Stomach (tissue), 9 donors: ENCODE measurements around the gene AGAP1. TPM values are rescaled to one million over a fixed set of nuclear protein-coding genes. Genes with fewer than 3 reads are reported as not detected.

ENCODE experiments used
- DNase-seq, 2 donors: peaks; one replicate each; pipeline versions ENCODE4 v3.0.0 to v3.0.0-alpha.2; 2013 to 2019
- H3K27ac ChIP-seq, 5 donors: fragments of 200-600 bp in 4 of 5; sonication (generic) in 4 of 5; one replicate each; pipeline ENCODE4 v1.5.1; 2013 to 2019; ENCODE audit warnings: mild to moderate bottlenecking in 1 of 5, moderate library complexity in 1 of 5
- H3K27me3 ChIP-seq, 3 donors: fragments of 200-600 bp; sonication (generic); one replicate each; pipeline ENCODE4 v1.5.1; 2017 to 2019; ENCODE audit warnings: mixed run types in 1 of 3
- H3K36me3 ChIP-seq, 4 donors: fragments of 200-600 bp; sonication (generic); 1 replicate in 3 of 4; 2 replicates in 1 of 4; pipeline ENCODE4 v1.5.1; 2016 to 2019
- H3K4me1 ChIP-seq, 4 donors: fragments of 200-600 bp; sonication (generic); one replicate each; pipeline ENCODE4 v1.5.1; 2016 to 2019
- H3K4me3 ChIP-seq, 4 donors: fragments of 200-600 bp; sonication (generic) in 3 of 4; one replicate each; pipeline ENCODE4 v1.5.1; 2016 to 2019; ENCODE audit warnings: mild to moderate bottlenecking in 1 of 4
- H3K9me3 ChIP-seq, 4 donors: fragments of 200-600 bp; sonication (generic); one replicate each; pipeline ENCODE4 v1.5.1; 2016 to 2019
- EP300 ChIP-seq: sonication (generic); formaldehyde crosslinking; IDR thresholded peaks from one replicate; pipeline ENCODE4 v1.6.1; 2017; ENCODE audit warnings: antibody characterized with exemption
- POLR2A ChIP-seq, 4 donors: fragments of 450-650 bp; IDR thresholded peaks; one replicate each; pipeline ENCODE4 v1.6.1; 2016; ENCODE audit warnings: antibody characterized with exemption in 4 of 4, control low read depth in 2 of 4, mild to moderate bottlenecking in 1 of 4, moderate library complexity in 1 of 4
- POLR2AphosphoS5 ChIP-seq, 3 donors: sonication (generic); formaldehyde crosslinking; IDR thresholded peaks; one replicate each; pipeline ENCODE4 v1.6.1; 2016; ENCODE audit warnings: antibody characterized with exemption in 3 of 3
- WGBS, 5 donors: extraction: QIAGEN DNeasy Blood & Tissue Kit in 3 of 5; methylation state at CpG; one replicate each; pipeline versions ENCODE4 v1.1.5 to v1.1.7; 2013 to 2018; 5-methylcytosine and 5-hydroxymethylcytosine counted together
- intact Hi-C: fragments of 100-400 bp; cut with DNase I; formaldehyde crosslinking; loops from one replicate; pipeline ENCODE4 v1.15.1; 2023; ENCODE audit warnings: low total_unique reads
- polyA plus RNA-seq, 3 donors: library from polyadenylated mRNA; stranded (reverse); fragments of 200-250 nt; gene quantifications; one replicate each; pipeline ENCODE4 v1.2.3, GENCODE V29; 2013
- total RNA-seq, 5 donors: library from RNA; depleted of rRNA; stranded (reverse); fragments of >200 nt; gene quantifications; one replicate each; pipeline versions ENCODE4 v1.1.0 to v1.2.3, GENCODE V29; 2014 to 2016
- TF ChIP-seq, protein P1 (sequence below), 7 experiments: fragments of 450-650 bp in 4 of 7; fragments of 200-600 bp in 3 of 7; sonication (generic) in 3 of 7; IDR thresholded peaks; one replicate each; pipeline ENCODE4 v1.5.1; 2016 to 2019; ENCODE audit warnings: antibody characterized with exemption in 7 of 7, control low read depth in 2 of 7, mild to moderate bottlenecking in 1 of 7
- donor health status: healthy with polysubstance abuse.
- donor health status: Bipolar disorder and iron deficiency.
- donor health status: healthy.

Gene AGAP1
- total and polyA plus RNA-seq, 8 donors = 4.2 to 139 (median 35.0) TPM

DNA sequence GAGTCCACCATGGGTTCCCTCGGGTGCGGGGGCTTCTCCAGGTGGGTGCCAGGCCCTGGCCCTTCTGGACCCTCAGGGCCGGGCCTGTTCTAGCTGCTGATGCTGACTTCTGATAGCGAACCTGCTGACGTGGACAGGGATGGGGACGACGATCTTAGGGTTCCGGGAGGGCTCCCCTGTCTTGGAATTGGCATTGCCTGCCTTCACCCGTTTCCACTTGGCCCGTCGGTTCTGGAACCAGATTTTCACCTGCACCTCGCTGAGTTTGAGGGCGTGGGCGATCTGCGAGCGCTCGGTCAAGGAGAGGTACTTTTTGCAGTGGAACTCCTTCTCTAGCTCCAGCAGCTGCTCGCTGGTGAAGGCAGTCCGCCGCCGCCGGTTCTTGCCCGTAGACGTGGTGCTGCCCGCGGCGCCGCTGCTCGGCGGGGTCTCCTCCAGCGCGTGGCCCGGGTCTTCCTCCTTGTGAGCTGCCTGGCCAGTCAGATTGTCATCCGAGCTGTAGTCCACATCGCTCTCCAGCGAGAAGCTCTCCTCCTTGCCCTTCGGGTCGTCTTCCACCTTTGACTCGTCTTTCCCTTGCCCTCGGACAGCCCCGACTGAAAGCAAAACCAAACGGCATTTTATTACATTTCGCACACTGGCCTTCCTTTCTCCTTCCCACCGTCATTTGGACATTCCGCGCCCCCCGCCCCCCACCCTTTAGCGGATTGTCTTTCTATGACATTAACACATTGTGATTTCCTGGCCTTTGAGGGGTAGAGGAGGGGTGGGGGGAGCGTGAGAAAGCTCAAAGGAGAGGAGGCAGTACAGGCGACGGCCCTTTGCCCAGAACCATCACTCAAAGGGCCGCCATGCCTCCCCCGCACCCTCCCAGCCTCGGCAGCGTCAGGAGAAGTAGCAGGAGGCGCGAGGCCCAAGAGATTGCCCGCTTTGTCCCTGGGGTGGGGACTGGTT, 672.3 kb downstream of the AGAP1 start:
- intact Hi-C loops = loop anchor here (5.0 kb wide), 1 partner anchor 389 kb away; no protein-coding TSS in a partner anchor
- H3K4me1 ChIP-seq = peaks cover 42 to 73% (median 56%) of the 10 kb centered on the region in 4 donors
- H3K27me3 ChIP-seq = peaks cover 68 to 100% (median 99%) of the 10 kb centered on the region in 3 donors
- DNase-seq = peak in 1 of 2 donors; percentile 53
- H3K36me3 ChIP-seq = no peaks in the 10 kb centered on the region
- peak overlapping the region; percentile 24 to 54 (median 34) for H3K4me3 ChIP-seq
- peaks cover 0 to 2% (median 0%) of the 10 kb centered on the region in 4 donors for H3K9me3 ChIP-seq
- no peak overlapping the region for H3K27ac ChIP-seq
- 4 to 9% (median 6%) methylated on average over 49 to 58 of the region's 58 CpGs for WGBS, 5 donors
- TF ChIP-seq POLR2AphosphoS5 (IDR thresholded peaks at IDR 0.05) (no peak), POLR2A (IDR thresholded peaks at IDR 0.05) (no peak)

DNA sequence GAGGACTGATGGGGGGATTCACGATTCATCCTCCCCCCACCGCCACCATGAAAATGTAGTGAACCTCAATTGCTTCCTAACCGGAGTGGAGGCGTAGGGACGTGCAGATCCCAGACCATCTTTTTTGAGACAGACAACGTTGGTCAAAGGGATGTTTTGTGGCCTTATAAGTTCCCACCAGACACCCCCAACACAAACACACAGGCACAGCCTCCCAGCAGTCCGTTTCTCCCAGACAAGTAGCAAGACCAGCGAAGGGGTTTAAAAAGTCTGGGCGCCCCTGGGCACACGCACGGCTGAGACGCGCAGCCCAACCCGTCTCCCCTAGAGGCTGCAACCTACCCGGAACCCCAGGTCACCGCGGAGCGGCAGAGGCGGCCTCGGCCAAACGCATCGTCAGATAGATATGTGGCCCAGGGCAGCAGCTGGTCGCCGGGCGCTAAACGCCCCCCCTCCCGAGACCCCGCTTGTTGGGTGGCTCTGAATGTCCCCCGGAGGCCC, 673.0 kb downstream of the AGAP1 start:
- intact Hi-C loops = loop anchor here (5.0 kb wide), 1 partner anchor 390 kb away; no protein-coding TSS in a partner anchor
- peaks cover 42 to 80% (median 62%) of the 10 kb centered on the region in 4 donors for H3K4me1 ChIP-seq
- peaks cover 0 to 8% (median 0%) of the 10 kb centered on the region in 4 donors for H3K9me3 ChIP-seq
- no peaks in the 10 kb centered on the region for H3K36me3 ChIP-seq
- peaks cover 68 to 100% (median 99%) of the 10 kb centered on the region in 3 donors for H3K27me3 ChIP-seq
- no peak overlapping the region for H3K27ac ChIP-seq
- TF ChIP-seq, protein P1, sequence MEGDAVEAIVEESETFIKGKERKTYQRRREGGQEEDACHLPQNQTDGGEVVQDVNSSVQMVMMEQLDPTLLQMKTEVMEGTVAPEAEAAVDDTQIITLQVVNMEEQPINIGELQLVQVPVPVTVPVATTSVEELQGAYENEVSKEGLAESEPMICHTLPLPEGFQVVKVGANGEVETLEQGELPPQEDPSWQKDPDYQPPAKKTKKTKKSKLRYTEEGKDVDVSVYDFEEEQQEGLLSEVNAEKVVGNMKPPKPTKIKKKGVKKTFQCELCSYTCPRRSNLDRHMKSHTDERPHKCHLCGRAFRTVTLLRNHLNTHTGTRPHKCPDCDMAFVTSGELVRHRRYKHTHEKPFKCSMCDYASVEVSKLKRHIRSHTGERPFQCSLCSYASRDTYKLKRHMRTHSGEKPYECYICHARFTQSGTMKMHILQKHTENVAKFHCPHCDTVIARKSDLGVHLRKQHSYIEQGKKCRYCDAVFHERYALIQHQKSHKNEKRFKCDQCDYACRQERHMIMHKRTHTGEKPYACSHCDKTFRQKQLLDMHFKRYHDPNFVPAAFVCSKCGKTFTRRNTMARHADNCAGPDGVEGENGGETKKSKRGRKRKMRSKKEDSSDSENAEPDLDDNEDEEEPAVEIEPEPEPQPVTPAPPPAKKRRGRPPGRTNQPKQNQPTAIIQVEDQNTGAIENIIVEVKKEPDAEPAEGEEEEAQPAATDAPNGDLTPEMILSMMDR (IDR thresholded peaks at IDR 0.05) = no peak
- no peak for TF ChIP-seq EP300
- TF ChIP-seq POLR2A (IDR thresholded peaks at IDR 0.05) = no peak
- TF ChIP-seq POLR2AphosphoS5 (IDR thresholded peaks at IDR 0.05) = no peak
- DNase-seq = no peak
- peak overlapping the region; percentile 27 to 54 (median 38) for H3K4me3 ChIP-seq
- 2 to 5% (median 4%) methylated on average over 15 to 29 of the region's 29 CpGs for WGBS, 5 donors

DNA sequence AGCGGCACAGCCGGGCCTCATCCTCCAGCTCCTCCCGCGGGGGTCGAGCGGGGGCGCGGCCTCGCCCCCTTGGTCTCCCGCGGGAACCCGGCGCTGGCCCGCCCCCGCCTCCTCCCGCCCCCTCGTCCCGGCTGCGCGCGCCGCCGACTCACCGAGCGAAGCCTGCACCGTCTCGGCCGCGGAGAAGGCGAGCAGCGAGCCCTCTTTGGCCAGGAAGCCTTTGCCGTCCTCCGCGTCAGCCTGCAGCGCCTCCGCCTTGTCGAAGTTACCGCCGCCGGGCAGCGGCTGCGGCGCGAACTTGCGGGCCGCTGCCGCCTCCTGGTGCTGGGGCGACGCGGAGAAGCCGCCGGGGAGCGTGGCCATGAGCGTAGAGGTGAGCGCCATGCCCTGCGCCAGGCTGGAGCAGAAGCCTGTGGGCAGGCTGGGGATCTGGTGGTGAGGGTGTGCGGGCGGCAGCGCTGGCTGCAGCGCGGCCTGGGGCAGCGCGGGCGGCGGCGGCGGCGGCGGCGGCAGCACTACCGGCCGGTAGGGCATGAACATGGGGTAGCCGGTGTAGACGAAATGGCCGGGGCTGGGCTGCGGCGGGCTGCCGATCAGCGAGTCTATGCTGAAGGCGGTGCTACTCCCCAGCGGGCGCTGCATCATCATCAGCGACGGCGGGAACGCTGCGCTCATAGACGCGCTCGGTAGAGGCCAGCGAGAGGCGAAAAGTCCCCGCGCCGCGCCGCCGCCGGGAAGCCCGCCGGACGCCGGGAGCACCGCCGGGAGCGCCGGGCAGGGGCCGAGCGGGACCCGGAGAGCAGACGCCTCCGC, 673.7 kb downstream of the AGAP1 start:
- TF ChIP-seq POLR2AphosphoS5 (IDR thresholded peaks at IDR 0.05) = no peak
- TF ChIP-seq, protein P1 (IDR thresholded peaks at IDR 0.05) = peak in 1 of 7 experiments; percentile 20
- Histone ChIP-seq H3K9me3 (peaks cover 0 to 8% (median 0%) of the 10 kb centered on the region in 4 donors), H3K36me3 (no peaks in the 10 kb centered on the region), H3K27ac (no peak overlapping the region), H3K27me3 (peaks cover 66 to 100% (median 99%) of the 10 kb centered on the region in 3 donors), H3K4me1 (peaks cover 42 to 86% (median 65%) of the 10 kb centered on the region in 4 donors), H3K4me3 (peak overlapping the region; percentile 27 to 54 (median 38))
- WGBS, 5 donors = 2 to 7% (median 3%) methylated on average over 9 to 112 of the region's 112 CpGs; no CpG with 5 or more reads in 1 of the 5 donors
- intact Hi-C loops = loop anchor here (5.0 kb wide), 1 partner anchor 390 kb away; no protein-coding TSS in a partner anchor
- peak in 1 of 2 donors; percentile 79 for DNase-seq

DNA sequence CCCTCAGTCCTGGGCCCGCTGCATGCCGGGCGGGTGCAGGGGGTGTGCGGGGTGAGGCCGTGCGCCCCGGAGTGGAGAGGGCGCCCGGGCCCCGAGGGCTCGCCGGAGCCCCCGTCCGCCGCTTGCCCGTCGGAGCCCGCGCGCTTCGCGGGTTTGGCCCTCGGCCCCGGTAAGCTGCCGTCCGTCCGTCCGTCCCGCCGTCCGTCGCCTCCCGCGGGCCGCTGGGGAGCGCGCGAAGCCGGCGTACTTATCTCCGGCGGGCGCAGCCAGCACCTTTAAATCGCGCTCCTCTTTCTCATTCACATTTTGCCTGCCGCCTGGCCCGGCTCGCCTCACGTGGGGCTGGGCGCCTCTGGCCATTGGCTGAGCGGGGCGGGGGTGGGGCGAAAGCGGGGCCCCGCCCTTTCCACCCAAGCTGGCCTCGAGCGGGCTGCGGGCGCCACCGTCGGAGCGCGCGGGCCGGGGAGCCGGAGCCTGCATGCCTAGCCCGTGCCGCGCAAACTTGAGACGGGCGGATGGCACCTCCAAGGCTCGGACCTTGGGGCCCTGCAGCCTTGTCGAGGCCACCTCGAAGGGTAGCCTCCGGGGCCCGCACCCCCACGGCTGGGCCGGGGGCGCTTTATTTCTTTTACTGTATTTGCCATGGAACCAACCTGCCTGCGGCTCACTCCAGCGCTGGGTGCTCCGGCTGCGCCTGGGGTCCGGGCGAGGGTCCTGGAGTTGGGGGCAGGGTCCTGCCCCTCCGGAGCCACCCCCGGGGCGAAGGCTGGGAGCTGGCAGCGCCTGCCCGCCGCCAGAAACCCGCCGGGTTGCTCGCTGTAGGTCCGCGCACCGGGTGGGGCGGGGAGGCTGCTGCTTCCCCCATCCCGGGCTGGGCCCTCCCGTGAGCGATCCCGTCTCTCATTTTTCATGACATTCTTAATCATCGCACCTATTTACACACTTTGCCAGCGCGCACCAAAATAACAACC, 674.6 kb downstream of the AGAP1 start, which contains the start of gene GBX2:
TSS of gene GBX2 (minus strand) at position 277 of the 971 bp plus-strand sequence. CDS start 415 bp downstream, outside the sequence.
- peak in 1 of 2 donors; percentile 85 for DNase-seq
- 4 to 8% (median 6%) methylated on average over 23 to 105 of the region's 105 CpGs for WGBS, 5 donors
- TF ChIP-seq POLR2AphosphoS5 (IDR thresholded peaks at IDR 0.05) = no peak
- TF ChIP-seq POLR2A (IDR thresholded peaks at IDR 0.05) = no peak
- TF ChIP-seq EP300 = no peak
- TF ChIP-seq, protein P1 (IDR thresholded peaks at IDR 0.05) = no peak

More for the DNA sequence above, 674.6 kb downstream of the AGAP1 start, which contains the start of gene GBX2:
- intact Hi-C loops = loop anchor here (5.0 kb wide), 1 partner anchor 391 kb away; no protein-coding TSS in a partner anchor
- peaks cover 38 to 90% (median 67%) of the 10 kb centered on the region in 4 donors for H3K4me1 ChIP-seq
- H3K4me3 ChIP-seq = peak within 1 kb of the TSS; percentile 27 to 54 (median 38)
- H3K36me3 ChIP-seq = no peaks in the 10 kb centered on the region
- peaks cover 0 to 8% (median 0%) of the 10 kb centered on the region in 4 donors for H3K9me3 ChIP-seq
- peaks cover 69 to 100% (median 99%) of the 10 kb centered on the region in 3 donors for H3K27me3 ChIP-seq
- H3K27ac ChIP-seq = no peak within 1 kb of the TSS
